GM21723 (cell line): Measurements from ENCODE around the gene UNC13C.

Source experiments
- ATAC-seq: cut with Tn5 transposase; IDR thresholded peaks from one replicate; pipeline ENCODE4 v1.9.1; 2021; ENCODE audit warnings: mild to moderate bottlenecking, moderate library complexity; ENCODE audit not compliant: unreplicated experiment

UNC13C gene

GRCh38 chr15:54619180-54619579 is 640.9 kb downstream of the UNC13C start:
- no peak for ATAC-seq

- ATAC-seq, result no peak
Measured at GRCh38 chr15:54620916-54621315, 642.7 kb downstream of the UNC13C start.

GRCh38 chr15:54636147-54636546 is 657.9 kb downstream of the UNC13C start:
- ATAC-seq, result no peak

GRCh38 chr15:54638666-54639065 is 660.4 kb downstream of the UNC13C start:
- ATAC-seq, result no peak

GRCh38 chr15:54640873-54641272 is 662.6 kb downstream of the UNC13C start:
- no peak for ATAC-seq

GRCh38 chr15:54644796-54645195 is 666.6 kb downstream of the UNC13C start:
- ATAC-seq, result no peak

- ATAC-seq, result no peak
Measured at GRCh38 chr15:54659646-54660045, 681.4 kb downstream of the UNC13C start.

GRCh38 chr15:54660356-54660755 is 682.1 kb downstream of the UNC13C start:
- ATAC-seq, result no peak

- ATAC-seq, result no peak
Measured at GRCh38 chr15:54675241-54675640, 697.0 kb downstream of the UNC13C start.

GRCh38 chr15:54681584-54681983 is 703.3 kb downstream of the UNC13C start:
- no peak for ATAC-seq
